ENCODE measurements around the gene CHD1. TPM values are rescaled to one million over a fixed set of nuclear protein-coding genes. Genes with fewer than 3 reads are reported as not detected.

Gene CHD1
- total RNA-seq, 1 experiment from 2014 or later = 41.8 TPM

- H3K27me3 Mint-ChIP-seq (ENCODE audit: low read depth) = no peaks in the 10 kb centered on the region
- POLR2A ChIA-PET = no interaction called here
- no peak for ATAC-seq
Measured at GRCh38 chr5:98942847-98943246, 14.0 kb upstream of the CHD1 start.

More at GRCh38 chr5:98942847-98943246, 14.0 kb upstream of the CHD1 start:
- no peaks in the 10 kb centered on the region for H3K36me3 Mint-ChIP-seq
- TF ChIP-seq ZMAT4 (CRISPR knock-in tag; IDR thresholded peaks at IDR 0.05) (no peak), ETV6 (CRISPR knock-in tag; IDR thresholded peaks at IDR 0.05) (no peak), MXD4 (CRISPR knock-in tag; IDR thresholded peaks at IDR 0.05; ENCODE audit: borderline replicate concordance) (no peak), IRF1 (CRISPR knock-in tag; IDR thresholded peaks at IDR 0.05) (no peak), MYBL2 (CRISPR knock-in tag; IDR thresholded peaks at IDR 0.05) (no peak), ARID4B (CRISPR knock-in tag; IDR thresholded peaks at IDR 0.05; ENCODE audit: borderline replicate concordance) (no peak), TCF7 (CRISPR knock-in tag; IDR thresholded peaks at IDR 0.05; ENCODE audit: low read depth) (no peak), PRDM15 (CRISPR knock-in tag; IDR thresholded peaks at IDR 0.05) (no peak), ZBTB43 (CRISPR knock-in tag; IDR thresholded peaks at IDR 0.05) (no peak), NFE2L1 (CRISPR knock-in tag; IDR thresholded peaks at IDR 0.05) (no peak), TEAD1 (CRISPR knock-in tag; IDR thresholded peaks at IDR 0.05) (no peak), ZNF425 (CRISPR knock-in tag; conservative IDR thresholded peaks at IDR 0.05) (no peak), NFYB (CRISPR knock-in tag; conservative IDR thresholded peaks at IDR 0.05; ENCODE audit: low read depth) (no peak), ZNF138 (CRISPR knock-in tag; conservative IDR thresholded peaks at IDR 0.05) (no peak), OVOL2 (CRISPR knock-in tag; IDR thresholded peaks at IDR 0.05; ENCODE audit: borderline replicate concordance) (no peak), USF1 (CRISPR knock-in tag; IDR thresholded peaks at IDR 0.05) (no peak), PREB (CRISPR knock-in tag; IDR thresholded peaks at IDR 0.05; ENCODE audit: borderline replicate concordance) (no peak), E2F1 (CRISPR knock-in tag; IDR thresholded peaks at IDR 0.05) (no peak)
- CTCF ChIA-PET = no interaction called here
- no peak overlapping the region for H3K4me3 Mint-ChIP-seq
- H3K27ac Mint-ChIP-seq = no peak overlapping the region
- no peaks in the 10 kb centered on the region for H3K9me3 Mint-ChIP-seq
- DNase-seq (ENCODE audit: low spot score) = no peak
- peaks cover 21% of the 10 kb centered on the region for H3K4me1 Mint-ChIP-seq

Data from WTC11 (cell line).